Endothelial cell of umbilical vein (primary cell): ENCODE results near the gene DNAH11.

Source experiments
- CTCF ChIP-seq, 2 donors: IDR thresholded peaks; 1 replicate in 1 of 2; 2 replicates in 1 of 2; pipeline ENCODE4 v1.5.1; 2011; ENCODE audit warnings: low read length in 2 of 2, mild to moderate bottlenecking in 2 of 2, moderate library complexity in 2 of 2, control low read depth in 1 of 2, inconsistent platforms in 1 of 2, low read depth in 1 of 2; ENCODE audit not compliant: insufficient read depth in 1 of 2; ENCODE audit errors: extremely low read depth in 1 of 2
- JUN ChIP-seq: IDR thresholded peaks from 2 replicates; pipeline ENCODE4 v1.6.1; 2011; ENCODE audit warnings: borderline replicate concordance, low read depth; ENCODE audit not compliant: insufficient read length, insufficient read depth

DNA sequence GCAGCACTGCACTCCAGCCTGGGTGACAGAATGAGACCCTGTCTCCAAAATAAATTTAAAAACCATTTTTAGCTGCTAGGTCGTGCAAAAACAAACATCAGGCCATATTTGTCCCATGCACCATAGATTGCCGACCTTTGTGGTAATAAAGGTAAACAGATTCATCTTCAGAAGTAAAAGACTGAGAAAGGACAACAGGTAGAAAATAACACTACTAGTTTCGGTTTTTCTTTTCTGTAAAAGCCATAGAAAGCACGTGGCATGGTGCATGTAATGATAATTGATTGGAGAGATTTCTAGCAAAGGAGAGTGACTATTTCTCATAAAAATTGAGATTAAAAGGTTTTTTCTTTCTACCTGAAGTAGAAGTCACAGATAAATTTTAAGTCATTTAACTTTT is 93.9 kb downstream of the DNAH11 start:
- TF ChIP-seq CTCF (IDR thresholded peaks at IDR 0.05; ENCODE audit: extremely low read depth in 1 of 2, insufficient read depth in 1 of 2, low read depth in 1 of 2, low read length in 2 of 2): no peak
- TF ChIP-seq JUN: no peak
